GM19328 (cell line): Measurements from ENCODE around the gene RSBN1L.

Experiments
- ATAC-seq: cut with Tn5 transposase; IDR thresholded peaks from one replicate; pipeline ENCODE4 v1.9.1; 2021; ENCODE audit warnings: mild to moderate bottlenecking, moderate library complexity; ENCODE audit not compliant: unreplicated experiment

The RSBN1L gene

DNA sequence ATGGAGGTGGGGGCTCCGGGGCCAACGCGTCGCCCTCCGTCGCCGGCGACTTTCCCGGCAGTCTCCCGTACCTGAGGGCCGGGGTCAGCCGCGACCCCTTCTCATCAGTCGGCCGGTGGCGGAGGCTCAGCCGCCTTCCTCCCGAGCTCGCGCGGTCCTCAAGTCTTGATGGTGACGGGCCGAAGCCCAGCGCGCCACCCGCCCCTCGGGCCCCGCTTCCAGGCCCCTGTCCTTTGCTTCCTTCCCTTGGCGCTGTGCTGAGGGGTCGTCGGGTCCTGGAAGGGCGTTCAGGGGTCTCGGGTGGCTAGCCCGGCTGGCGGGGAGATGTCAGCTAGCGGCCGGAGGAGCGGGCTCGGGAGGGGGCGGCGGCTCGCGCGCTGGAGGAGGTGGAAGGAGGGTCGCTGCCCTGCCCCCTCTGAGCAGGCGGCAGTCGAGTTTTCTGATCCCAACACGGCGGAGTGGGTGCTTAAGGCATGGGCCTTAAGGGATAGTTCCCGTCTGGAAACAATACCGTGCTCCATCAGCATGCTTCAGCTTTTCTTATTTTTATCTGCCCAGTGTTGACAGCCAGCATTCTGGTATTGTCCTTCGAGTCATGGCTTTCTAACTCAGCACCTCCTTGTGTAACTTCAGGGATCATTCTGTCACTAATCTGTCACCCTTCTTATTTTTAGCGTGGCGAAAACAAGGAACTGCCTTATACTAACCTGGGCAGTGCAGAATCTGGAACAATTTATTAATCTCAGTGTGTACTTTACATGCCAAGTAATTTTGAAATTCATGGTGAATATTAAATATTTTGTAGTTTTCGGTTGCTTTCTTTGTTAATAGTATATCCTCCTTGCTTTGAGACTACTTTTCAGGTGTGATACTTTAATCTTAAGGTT, 103.1 kb downstream of the RSBN1L start:
- no peak for ATAC-seq

- ATAC-seq = no peak
Observed at GRCh38 chr7:77800158-77800557, 103.9 kb downstream of the RSBN1L start.

DNA sequence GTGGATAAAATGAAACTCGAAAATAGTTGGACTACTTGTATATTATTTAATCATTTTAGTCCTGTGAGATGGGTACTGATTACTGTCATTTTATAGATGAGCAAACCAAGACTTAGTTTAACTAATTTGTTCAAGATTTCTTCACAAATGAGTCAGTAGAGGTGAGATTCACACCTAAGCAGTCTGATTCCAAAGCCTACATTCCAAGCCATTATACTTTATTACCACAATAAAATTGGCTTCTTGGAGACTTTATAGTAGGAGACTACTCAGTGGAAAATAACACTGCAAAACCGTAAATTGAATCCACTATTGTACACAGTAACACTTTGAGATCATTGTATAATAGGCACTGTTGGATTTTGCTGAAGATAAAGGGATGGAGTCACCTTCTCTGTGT, 104.5 kb downstream of the RSBN1L start:
- no peak for ATAC-seq

DNA sequence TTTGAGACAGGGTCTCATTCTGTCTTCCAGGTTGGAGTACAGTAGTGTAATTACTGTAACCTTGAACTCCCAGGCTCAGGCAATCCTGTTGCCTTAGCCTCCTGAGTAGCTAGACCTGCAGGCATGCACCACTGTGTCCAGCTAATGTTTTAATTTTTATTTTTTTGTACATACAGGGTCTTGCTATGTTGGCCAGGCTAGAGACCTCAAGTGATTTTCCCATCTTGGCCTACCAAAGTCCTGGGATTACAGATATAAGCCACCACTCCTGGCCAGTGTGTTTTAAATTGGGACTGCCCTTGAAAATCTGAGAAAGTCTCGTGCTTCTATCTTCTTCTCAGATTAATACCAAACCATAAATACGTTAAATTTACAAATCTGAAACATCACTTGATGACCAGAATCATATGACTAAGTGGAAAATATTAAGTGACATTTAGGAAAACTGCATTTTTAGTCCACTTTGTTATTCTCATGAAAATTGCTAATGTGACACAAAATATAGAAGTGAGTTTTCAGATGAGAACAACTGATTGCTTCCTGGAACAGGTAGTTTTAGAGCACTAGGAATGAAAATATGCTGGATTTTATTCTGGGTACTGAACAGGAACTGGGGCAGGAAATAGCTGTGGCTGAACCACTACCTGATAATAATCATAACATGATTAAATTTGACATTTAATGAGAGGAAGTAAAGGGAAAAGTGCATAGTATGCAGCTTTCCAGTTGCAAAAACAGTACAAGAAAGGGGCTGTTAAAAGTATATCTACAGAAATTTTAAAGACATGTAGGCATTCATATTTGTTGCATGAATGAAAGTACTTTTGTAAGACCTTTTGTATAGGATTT, 106.5 kb downstream of the RSBN1L start:
- no peak for ATAC-seq

- no peak for ATAC-seq
Observed at GRCh38 chr7:77806425-77806824, 110.2 kb downstream of the RSBN1L start.

DNA sequence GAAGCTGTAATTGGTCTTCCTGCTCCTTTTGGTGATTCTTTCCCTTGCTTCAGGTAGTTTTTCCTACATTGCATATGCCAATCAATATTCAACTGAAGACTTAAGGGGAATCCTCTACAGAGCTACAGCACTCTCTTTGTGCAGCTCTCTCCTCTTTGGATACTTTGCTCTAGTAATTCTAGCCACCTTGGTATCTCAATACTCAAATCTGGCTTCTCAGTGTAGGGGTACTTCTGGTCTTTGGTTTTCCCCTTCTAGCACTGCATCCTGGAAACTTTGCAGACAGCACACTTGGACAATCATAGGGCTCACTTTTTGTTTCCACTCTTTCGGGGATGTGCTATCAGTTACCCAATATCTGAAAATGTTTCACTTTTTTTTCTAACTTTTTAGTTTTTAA, 112.3 kb downstream of the RSBN1L start:
- ATAC-seq = no peak

GRCh38 chr7:77811516-77812289, 115.4 kb downstream of the RSBN1L start:
- ATAC-seq = no peak

DNA sequence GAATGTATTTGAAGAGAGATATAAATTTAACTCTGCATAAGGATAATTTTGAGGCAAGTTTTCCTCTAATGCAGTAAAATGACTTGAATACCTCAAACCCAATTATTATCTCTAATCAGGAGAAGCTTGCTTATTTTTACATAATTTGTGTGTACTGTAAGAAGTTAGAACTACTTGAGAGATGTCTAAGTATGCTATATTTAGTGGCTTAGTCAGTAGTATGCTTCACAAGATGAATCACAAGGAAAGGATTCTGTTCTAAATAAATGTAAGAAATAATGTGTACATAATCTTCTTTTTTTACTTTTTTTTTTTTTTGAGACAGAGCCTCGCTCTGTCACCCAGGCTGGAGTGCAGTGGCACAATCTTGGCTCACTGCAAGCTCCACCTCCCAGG, 116.0 kb downstream of the RSBN1L start:
- ATAC-seq = no peak

DNA sequence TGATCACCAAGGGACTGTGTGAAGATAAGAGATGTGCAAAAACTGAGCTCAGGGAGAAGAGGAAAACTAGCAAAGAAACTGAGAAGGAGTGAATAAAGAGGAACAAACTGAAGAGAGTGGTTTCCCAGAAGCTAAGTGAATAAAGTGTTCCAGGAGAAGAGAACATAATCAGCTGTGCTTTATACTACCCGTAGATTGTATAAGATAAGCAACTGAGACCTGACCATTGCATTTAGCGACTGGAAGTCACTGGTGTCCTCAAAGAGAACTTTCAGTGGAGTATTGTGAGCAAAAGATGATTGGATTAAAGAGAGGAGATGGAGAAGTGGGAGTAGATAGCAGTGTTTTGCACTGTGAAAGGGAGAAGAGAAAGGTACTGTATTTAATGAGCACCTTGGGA, 116.9 kb downstream of the RSBN1L start:
- no peak for ATAC-seq

DNA sequence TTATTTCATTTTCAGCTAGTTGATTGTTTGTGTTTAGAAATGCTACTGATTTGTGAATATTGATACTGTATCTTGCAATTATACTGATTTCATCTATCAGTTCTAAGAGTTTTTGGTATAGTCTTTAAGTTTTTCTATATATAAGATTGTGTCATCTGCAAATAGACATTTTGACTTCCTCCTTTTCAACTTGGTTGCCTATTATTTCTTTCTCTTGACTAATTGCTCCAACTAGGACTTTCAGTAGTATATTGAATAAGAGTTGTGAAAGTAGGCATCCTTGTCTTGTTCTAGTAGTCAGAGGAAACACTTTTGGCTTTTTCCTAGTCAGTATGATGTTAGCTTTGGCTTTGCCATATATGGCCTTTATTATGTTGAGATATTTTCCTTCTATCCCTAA, 122.8 kb downstream of the RSBN1L start:
- no peak for ATAC-seq

DNA sequence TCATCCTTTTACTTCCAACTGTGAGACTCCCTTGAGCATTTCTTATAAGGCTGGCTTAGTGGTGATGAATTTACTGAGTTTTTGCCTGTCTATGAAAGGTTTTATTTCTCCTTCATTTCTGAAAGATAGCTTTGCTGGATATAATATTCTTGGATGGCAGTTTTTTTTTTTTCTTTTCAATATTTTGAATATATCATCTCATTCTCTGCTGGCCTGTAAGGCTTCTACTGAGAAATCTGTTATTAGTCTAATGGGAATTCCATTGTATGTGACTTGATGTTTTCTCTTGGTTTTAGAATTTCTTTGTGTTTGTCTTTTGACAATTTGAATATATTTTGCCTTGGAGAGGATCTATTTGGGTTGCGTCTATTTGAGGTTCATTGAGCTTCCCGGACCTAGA, 124.7 kb downstream of the RSBN1L start:
- no peak for ATAC-seq

GRCh38 chr7:77822269-77822668, 126.0 kb downstream of the RSBN1L start:
- ATAC-seq = no peak

GRCh38 chr7:77823787-77824186, 127.5 kb downstream of the RSBN1L start:
- no peak for ATAC-seq

DNA sequence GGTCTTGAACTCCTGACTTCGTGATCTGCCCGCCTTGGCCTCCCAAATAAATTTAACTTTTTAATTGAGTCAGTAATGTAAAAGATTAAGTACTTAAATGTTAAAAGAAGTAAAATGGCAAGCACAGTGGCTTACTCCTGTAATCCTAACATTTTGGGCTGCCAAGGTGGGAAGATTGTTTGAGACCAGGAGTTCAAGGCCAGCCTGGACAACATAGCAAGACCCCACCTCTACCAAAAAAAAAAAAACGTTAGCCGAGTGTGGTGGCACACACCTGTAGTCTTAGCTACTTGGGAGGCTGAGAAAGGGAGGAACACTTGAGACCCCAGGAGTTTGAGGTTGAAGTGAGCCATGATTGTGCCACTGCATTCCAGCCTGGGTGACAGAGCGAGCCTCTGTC, 128.4 kb downstream of the RSBN1L start:
- no peak for ATAC-seq

GRCh38 chr7:77825131-77825530, 128.9 kb downstream of the RSBN1L start:
- ATAC-seq = no peak

GRCh38 chr7:77826300-77826699, 130.0 kb downstream of the RSBN1L start:
- ATAC-seq = no peak

- no peak for ATAC-seq
Observed at GRCh38 chr7:77827999-77828398, 131.7 kb downstream of the RSBN1L start.

DNA sequence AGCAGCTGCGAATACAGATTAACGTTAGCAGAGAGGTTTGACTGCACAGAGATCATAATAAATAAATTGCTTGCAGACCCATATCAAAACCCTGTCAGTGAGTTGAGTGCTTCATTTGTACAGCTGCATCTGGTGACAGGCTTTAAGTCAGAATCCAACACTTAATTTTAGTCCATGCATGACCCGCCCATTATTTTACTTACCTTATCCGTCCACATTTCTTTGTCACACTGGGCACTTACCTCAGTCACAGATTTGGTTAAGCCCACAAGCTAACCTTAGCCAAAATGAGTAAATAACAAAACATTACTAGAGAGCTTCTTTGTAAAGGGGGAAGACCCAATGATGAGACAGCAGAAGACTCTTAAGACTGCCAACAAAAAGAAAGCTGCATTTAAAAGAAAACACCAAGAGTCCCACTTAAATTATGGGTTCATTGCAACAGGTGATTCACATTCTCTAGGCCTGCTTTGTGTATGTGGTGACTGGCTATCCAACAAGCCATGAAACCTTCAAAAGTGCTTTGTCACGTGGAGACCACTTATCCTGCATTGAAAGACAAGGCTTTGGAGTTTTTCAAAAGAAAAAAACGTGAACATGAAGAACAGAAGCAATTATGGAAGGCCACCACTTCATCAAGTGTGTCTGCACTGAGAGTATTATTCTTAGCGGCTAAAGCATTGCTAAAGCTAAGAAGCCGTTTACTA, 134.5 kb downstream of the RSBN1L start:
- no peak for ATAC-seq

DNA sequence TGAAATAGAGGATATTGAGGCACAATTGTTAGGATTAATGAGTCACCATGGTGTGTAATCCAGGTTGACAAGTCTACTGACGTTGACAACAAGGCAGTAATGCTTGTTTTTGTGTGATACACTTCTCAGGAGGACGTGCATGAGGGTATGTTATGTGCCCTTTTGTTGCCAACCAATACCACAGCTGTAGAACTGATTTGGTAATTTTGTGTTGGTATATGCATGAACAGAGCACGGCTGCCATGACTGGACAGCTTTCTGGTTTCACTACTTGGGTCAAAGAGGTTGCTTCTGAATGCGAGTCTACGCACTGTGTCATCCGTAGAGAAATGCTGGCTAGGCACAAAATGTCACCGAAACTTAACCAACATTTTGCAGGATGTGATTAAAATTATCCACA, 135.2 kb downstream of the RSBN1L start:
- no peak for ATAC-seq

DNA sequence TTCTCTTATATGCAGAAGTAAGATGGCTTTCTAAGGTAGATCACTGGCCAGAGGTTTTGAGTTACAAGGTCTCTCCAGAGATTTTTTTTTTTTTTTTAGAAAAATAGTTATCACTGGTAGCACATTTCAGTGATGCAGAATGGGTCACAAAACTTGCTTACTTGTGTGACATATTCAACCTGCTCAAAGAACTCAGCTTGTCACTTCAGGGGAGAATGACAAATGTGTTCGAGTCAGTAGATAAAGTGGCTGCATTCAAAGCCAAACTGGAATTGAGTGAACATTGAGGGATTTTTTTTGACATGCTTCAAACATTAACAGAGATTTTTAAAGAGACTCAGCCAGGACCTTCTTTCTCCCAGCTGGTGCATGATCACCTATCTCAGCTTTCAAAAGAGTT, 135.7 kb downstream of the RSBN1L start:
- ATAC-seq = no peak
